H1 (cell line): ENCODE measurements around the gene HSPA1A. TPM values are rescaled to one million over a fixed set of nuclear protein-coding genes. Genes with fewer than 3 reads are reported as not detected.

Source experiments
- CTCF ChIA-PET: fragments of 300-600 bp; sonication (Branson Sonifier 250); formaldehyde crosslinking; loops from one replicate; lab custom pipeline; 2021; ENCODE audit not compliant: partially characterized antibody; lab: Charles Lee
- POLR2A ChIA-PET: fragments of 300-600 bp; sonication (Branson Sonifier 250); formaldehyde crosslinking; loops from one replicate; lab custom pipeline; 2021; ENCODE audit warnings: inconsistent platforms; ENCODE audit not compliant: partially characterized antibody; lab: Charles Lee
- DNase-seq, 2 experiments: peaks; one replicate each; pipeline versions ENCODE4 v3.0.0 to v3.0.0-alpha.2; 2010 to 2022; ENCODE audit warnings: low spot score in 2 of 2, low read depth in 1 of 2, mixed read lengths in 1 of 2
- FAIRE-seq: peaks from 2 replicates; lab custom pipeline; 2011; peaks lifted over from hg19 to GRCh38; lab: Jason Lieb, UNC
- H2AFZ ChIP-seq: 2 replicates; pipeline ENCODE4 v1.8.1; 2012; ENCODE audit warnings: low read length, inconsistent platforms
- H2AK5ac ChIP-seq: 2 replicates; pipeline ENCODE4 v1.6.1; 2013; ENCODE audit warnings: low read depth, low read length
- H2BK120ac ChIP-seq: replicated peaks from 2 replicates; pipeline ENCODE3; 2013; ENCODE audit warnings: low read depth, low read length, inconsistent platforms
- H2BK12ac ChIP-seq: 2 replicates; pipeline ENCODE4 v1.6.1; 2013; ENCODE audit warnings: low read depth, low read length
- H2BK15ac ChIP-seq: 2 replicates; pipeline ENCODE4 v1.6.1; 2013; ENCODE audit warnings: low read length
- H2BK20ac ChIP-seq: 2 replicates; pipeline ENCODE4 v1.6.1; 2013; ENCODE audit warnings: low read length
- H2BK5ac ChIP-seq: 2 replicates; pipeline ENCODE4 v1.6.1; 2013; ENCODE audit warnings: low read depth, low read length
- H3K14ac ChIP-seq: 2 replicates; pipeline ENCODE4 v1.6.1; 2013; ENCODE audit warnings: inconsistent platforms; ENCODE audit not compliant: insufficient read length
- H3K18ac ChIP-seq: 2 replicates; pipeline ENCODE4 v1.6.1; 2013; ENCODE audit warnings: low read length; ENCODE audit errors: extremely low read depth
- H3K23ac ChIP-seq: 2 replicates; pipeline ENCODE4 v1.6.1; 2013; ENCODE audit warnings: inconsistent platforms; ENCODE audit not compliant: insufficient read length
- H3K23me2 ChIP-seq: 2 replicates; pipeline ENCODE4 v1.6.1; 2013; ENCODE audit warnings: low read depth, low read length
- H3K27ac ChIP-seq: 2 replicates; pipeline ENCODE4 v1.6.1; 2011; ENCODE audit warnings: low read depth, low read length, inconsistent platforms
- H3K27me3 ChIP-seq, 4 experiments: replicated peaks in 1 of 4; 1 replicate in 1 of 4; 2 replicates in 3 of 4; pipeline versions ENCODE4 v1.6.1 to v1.8.1; 2011 to 2013; ENCODE audit warnings: low read length in 3 of 4, mild to moderate bottlenecking in 3 of 4, inconsistent platforms in 2 of 4, mixed read lengths in 2 of 4, moderate library complexity in 1 of 4; ENCODE audit not compliant: control insufficient read depth in 3 of 4, insufficient read depth in 3 of 4; ENCODE audit errors: extremely low read depth in 1 of 4
- H3K36me3 ChIP-seq, 4 experiments: 2 replicates each; pipeline versions ENCODE4 v1.6.1 to v1.8.1; 2011 to 2013; ENCODE audit warnings: mild to moderate bottlenecking in 4 of 4, low read length in 3 of 4, moderate library complexity in 2 of 4, control low read depth in 1 of 4, inconsistent platforms in 1 of 4; ENCODE audit not compliant: insufficient read depth in 4 of 4, control insufficient read depth in 2 of 4
- H3K4ac ChIP-seq: replicated peaks from 2 replicates; pipeline ENCODE3; 2013; ENCODE audit warnings: low read length, low read depth, mixed read lengths, inconsistent platforms; ENCODE audit not compliant: insufficient read length
- H3K4me1 ChIP-seq, 4 experiments: replicated peaks in 1 of 4; 1 replicate in 1 of 4; 2 replicates in 3 of 4; pipeline versions ENCODE4 v1.6.1 to v1.8.1; 2011 to 2013; ENCODE audit warnings: low read length in 3 of 4, inconsistent platforms in 2 of 4, mixed read lengths in 1 of 4; ENCODE audit not compliant: insufficient read depth in 4 of 4, control insufficient read depth in 3 of 4
- H3K4me2 ChIP-seq, 2 experiments: 2 replicates each; pipeline versions ENCODE4 v1.6.1 to v1.8.1; 2011 to 2013; ENCODE audit warnings: low read depth in 2 of 2, low read length in 2 of 2, control low read depth in 1 of 2, inconsistent platforms in 1 of 2, mild to moderate bottlenecking in 1 of 2; ENCODE audit not compliant: insufficient read depth in 1 of 2
- H3K4me3 ChIP-seq, 4 experiments: fragments of 200-600, 300-600 bp in 1 of 4; sonication (generic), shearing (Covaris generic), sonication (Bioruptor Twin) in 1 of 4; 2 replicates each; pipeline versions ENCODE4 v1.5.1 to v1.8.1; 2011 to 2016; ENCODE audit warnings: low read length in 4 of 4, low read depth in 3 of 4, control low read depth in 2 of 4, inconsistent platforms in 2 of 4, mild to moderate bottlenecking in 2 of 4, mixed read lengths in 1 of 4, moderate library complexity in 1 of 4; ENCODE audit not compliant: insufficient read depth in 2 of 4; ENCODE audit errors: extremely low read depth in 1 of 4
- H3K56ac ChIP-seq: replicated peaks from 2 replicates; pipeline ENCODE3; 2013; ENCODE audit warnings: low read depth, mild to moderate bottlenecking, mixed read lengths, low read length, inconsistent platforms; ENCODE audit not compliant: insufficient read length
- H3K79me1 ChIP-seq: 2 replicates; pipeline ENCODE4 v1.6.1; 2013; ENCODE audit warnings: low read depth, low read length, control low read depth
- H3K79me2 ChIP-seq, 2 experiments: 2 replicates each; pipeline versions ENCODE4 v1.6.1 to v1.8.1; 2012 to 2013; ENCODE audit warnings: low read length in 2 of 2, mild to moderate bottlenecking in 2 of 2, inconsistent platforms in 1 of 2; ENCODE audit not compliant: insufficient read depth in 2 of 2, control insufficient read depth in 1 of 2
- H3K9ac ChIP-seq, 4 experiments: replicated peaks in 1 of 4; 1 replicate in 1 of 4; 2 replicates in 3 of 4; pipeline versions ENCODE4 v1.6.1 to v1.8.1; 2011 to 2013; ENCODE audit warnings: low read depth in 3 of 4, low read length in 3 of 4, control low read depth in 2 of 4, mild to moderate bottlenecking in 2 of 4, moderate library complexity in 2 of 4, inconsistent platforms in 1 of 4; ENCODE audit errors: extremely low read depth in 1 of 4
- H3K9me3 ChIP-seq, 2 experiments: 2 replicates each; pipeline versions ENCODE4 v1.6.1 to v1.8.1; 2012 to 2013; ENCODE audit warnings: mild to moderate bottlenecking in 2 of 2, moderate library complexity in 2 of 2, control low read depth in 1 of 2, inconsistent platforms in 1 of 2, low read depth in 1 of 2, low read length in 1 of 2, mixed read lengths in 1 of 2; ENCODE audit not compliant: insufficient read depth in 2 of 2
- H4K20me1 ChIP-seq, 2 experiments: replicated peaks in 1 of 2; 2 replicates each; pipeline versions ENCODE3 to v1.8.1; 2011 to 2013; ENCODE audit warnings: inconsistent platforms in 2 of 2, low read length in 2 of 2, mild to moderate bottlenecking in 1 of 2; ENCODE audit not compliant: insufficient read depth in 2 of 2, control insufficient read depth in 1 of 2
- H4K5ac ChIP-seq: 2 replicates; pipeline ENCODE4 v1.6.1; 2013; ENCODE audit warnings: low read length, low read depth, mixed read lengths, inconsistent platforms; ENCODE audit not compliant: insufficient read length
- H4K8ac ChIP-seq: 2 replicates; pipeline ENCODE4 v1.8.0; 2013; ENCODE audit warnings: mild to moderate bottlenecking, moderate library complexity, low read length, inconsistent platforms; ENCODE audit not compliant: insufficient read depth; ENCODE audit errors: extremely low read depth
- H4K91ac ChIP-seq: replicated peaks from 2 replicates; pipeline ENCODE3; 2013; ENCODE audit warnings: low read length, mixed read lengths, inconsistent platforms; ENCODE audit not compliant: insufficient read length
- BCL11A ChIP-seq, 2 experiments: IDR thresholded peaks; one replicate each; pipeline ENCODE4 v1.6.1; 2011; ENCODE audit warnings: low read depth in 2 of 2, low read length in 2 of 2, mild to moderate bottlenecking in 2 of 2
- CBX5 ChIP-seq: fragments of 300-800, 300-1000 bp; sonication (generic); IDR thresholded peaks from 2 replicates; pipeline ENCODE4 v1.7.1; 2016; ENCODE audit warnings: antibody characterized with exemption, low read length, low read depth
- EGR1 ChIP-seq: IDR thresholded peaks from 2 replicates; pipeline ENCODE4 v1.6.1; 2011; ENCODE audit warnings: low read depth, low read length, borderline replicate concordance
- EZH2 ChIP-seq: fragments of 200-600 bp; sonication (generic); IDR thresholded peaks from 2 replicates; pipeline ENCODE4 v1.7.1; 2012; ENCODE audit warnings: low read depth, mild to moderate bottlenecking, moderate library complexity, low read length, inconsistent platforms; ENCODE audit not compliant: severe bottlenecking
- MAFK ChIP-seq: IDR thresholded peaks from 2 replicates; pipeline ENCODE4 v1.6.1; 2012; ENCODE audit warnings: low read depth, mild to moderate bottlenecking, improper control_type of control experiment, low read length
- NRF1 ChIP-seq: IDR thresholded peaks from 2 replicates; pipeline ENCODE4 v1.6.1; 2011; ENCODE audit warnings: mild to moderate bottlenecking, low read depth, low read length, improper control_type of control experiment
- POLR2A ChIP-seq, 2 experiments: IDR thresholded peaks; 1 replicate in 1 of 2; 2 replicates in 1 of 2; pipeline ENCODE4 v1.6.1; 2011; ENCODE audit warnings: low read depth in 2 of 2, low read length in 2 of 2, mild to moderate bottlenecking in 2 of 2; ENCODE audit errors: control extremely low read depth in 1 of 2
- RFX5 ChIP-seq: IDR thresholded peaks from 2 replicates; pipeline ENCODE4 v1.6.1; 2011; ENCODE audit warnings: low read depth, low read length, improper control_type of control experiment, borderline replicate concordance
- SUZ12 ChIP-seq: fragments of 200-600 bp; sonication (generic); IDR thresholded peaks from 2 replicates; pipeline ENCODE4 v1.6.1; 2012; ENCODE audit warnings: mild to moderate bottlenecking, inconsistent platforms, low read length, moderate library complexity, mixed read lengths
- WGBS, 2 experiments: shearing (Covaris generic) in 1 of 2; methylation state at CpG; one replicate each; pipeline versions ENCODE4 v1.1.6 to v1.1.7; 2013 to 2015; ENCODE audit warnings: low lambda C conversion rate in 2 of 2, mixed read lengths in 2 of 2, inconsistent platforms in 1 of 2, low coverage in 1 of 2, missing lambda C conversion rate in 1 of 2; ENCODE audit not compliant: insufficient replicate concordance in 2 of 2, insufficient coverage in 1 of 2, insufficient read length in 1 of 2; ENCODE audit errors: extremely low coverage in 1 of 2, missing lambda C conversion rate in 1 of 2; 5-methylcytosine and 5-hydroxymethylcytosine counted together
- polyA plus RNA-seq, 7 experiments: library from polyadenylated mRNA; depleted of rRNA in 3 of 7; stranded (reverse) in 5 of 7; unstranded in 2 of 7; fragments of >200 nt in 5 of 7; fragments of 200-250 nt in 2 of 7; gene quantifications; 1 replicate in 5 of 7; 2 replicates in 1 of 7; 4 replicates in 1 of 7; pipeline versions ENCODE4 v1.2.1 to v1.2.3, GENCODE V29; 2011 to 2013; ENCODE audit warnings: missing spikeins in 2 of 7, mixed read lengths in 2 of 7
- total RNA-seq: library from RNA; stranded (reverse); fragmentation: NEBNext Ultra II Directional; extraction: Animal tissue kit (Norgen Biotek cat#: 25700); gene quantifications from 2 replicates; pipeline ENCODE4 v1.2.1, GENCODE V29; 2021
- TF ChIP-seq, protein P1 (sequence below), 3 experiments: IDR thresholded peaks; 1 replicate in 2 of 3; 2 replicates in 1 of 3; pipeline versions ENCODE4 v1.5.1 to v1.6.1; 2011; ENCODE audit warnings: low read length in 3 of 3, mild to moderate bottlenecking in 3 of 3, inconsistent platforms in 2 of 3, low read depth in 1 of 3, moderate library complexity in 1 of 3; ENCODE audit not compliant: insufficient read depth in 1 of 3; ENCODE audit errors: control extremely low read depth in 1 of 3

The HSPA1A gene
- total and polyA plus RNA-seq, 2 of the 8 experiments (the other 6 are each of a cell fraction or from before 2014, with no cell fraction given), result 40.7 to 54.0 TPM

DNA sequence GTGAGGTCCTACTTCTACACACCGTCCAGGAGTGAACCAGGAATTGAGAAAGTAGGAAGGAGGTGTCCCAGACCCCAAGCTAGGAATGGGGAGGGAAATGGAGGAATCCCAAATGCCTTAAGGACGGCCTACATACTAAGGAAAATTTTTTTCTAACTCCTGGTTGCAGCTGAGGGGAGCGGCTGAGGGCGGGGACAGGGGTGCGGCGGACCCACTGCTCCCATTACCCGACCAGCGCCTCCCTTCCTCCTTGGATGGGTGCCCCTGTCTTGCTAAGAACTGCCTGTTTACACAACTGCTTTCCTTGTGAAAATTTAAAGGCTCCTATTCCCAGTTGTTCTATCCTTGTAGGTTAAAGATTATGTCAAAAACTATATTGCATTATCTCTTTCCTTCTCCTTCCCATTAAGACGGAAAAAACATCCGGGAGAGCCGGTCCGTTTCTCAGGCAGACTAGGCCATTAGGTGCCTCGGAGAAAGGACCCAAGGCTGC is 11.5 kb downstream of the HSPA1A start:
- H2AK5ac ChIP-seq, result no peak overlapping the region
- 0 out of 2 replicates have a peak overlapping the region, but pooled peaks have one; percentile 2 for H2BK20ac ChIP-seq
- H3K56ac ChIP-seq, result no peak overlapping the region
- no peaks in the 10 kb centered on the region for H3K9me3 ChIP-seq
- H4K20me1 ChIP-seq, result peaks cover 0 to 3% of the 10 kb centered on the region in 2 experiments
- POLR2A ChIA-PET, result interaction anchor here (0.7 to 10.9 kb wide), 56 partner anchors 8 to 353 kb away, joined by 3 to 136 read pairs (median 4); partner anchors contain the start of genes ABHD16A, APOM, BAG6 and C6orf47
- CTCF ChIA-PET, result interaction anchor here (0.6 to 2.6 kb wide), 11 partner anchors 11 to 137 kb away, joined by 3 to 12 read pairs (median 4); partner anchors contain the start of gene VARS1
- H4K91ac ChIP-seq, result peak overlapping the region; percentile 41
- H3K23me2 ChIP-seq, result peaks cover 18% of the 10 kb centered on the region
- peak overlapping the region; percentile 93 for H3K18ac ChIP-seq
- H4K5ac ChIP-seq, result peak overlapping the region; percentile 78
- H2BK5ac ChIP-seq, result peak overlapping the region; percentile 92
- H3K79me1 ChIP-seq, result peaks cover 2% of the 10 kb centered on the region; the same call in 1 of the 2 replicates
- H3K14ac ChIP-seq, result no peak overlapping the region
- peaks cover 5 to 12% (median 9%) of the 10 kb centered on the region in 4 experiments; a peak in 6 of 7 replicates for H3K4me1 ChIP-seq
- H4K8ac ChIP-seq, result no peak overlapping the region
- no peak overlapping the region for H2BK120ac ChIP-seq
- H3K36me3 ChIP-seq, result no peaks in the 10 kb centered on the region
- FAIRE-seq (no peak), DNase-seq (peak in 1 of 2 experiments; percentile 62)
- WGBS, 2 experiments, result 2% methylated on average over 13 of the region's 13 CpGs; no CpG with 5 or more reads in 1 of the 2 experiments
- H2AFZ ChIP-seq, result peak overlapping the region; percentile 54; the same call in 1 of the 2 replicates
- H3K9ac ChIP-seq, result peak overlapping the region in 3 of 4 experiments; percentile 56 to 76 (median 57); a peak in 6 of 7 replicates
- H3K4me3 ChIP-seq, result peak overlapping the region; percentile 40 to 65 (median 56)
- peak overlapping the region; percentile 92; the same call in 1 of the 2 replicates for H2BK15ac ChIP-seq
- peaks cover 0 to 23% of the 10 kb centered on the region in 2 experiments; a peak in 2 of 4 replicates for H3K79me2 ChIP-seq
- H3K27me3 ChIP-seq, result no peaks in the 10 kb centered on the region
- peak overlapping the region; percentile 77 for H3K27ac ChIP-seq
- no peak overlapping the region for H3K23ac ChIP-seq
- peak overlapping the region; percentile 84; the same call in 1 of the 2 replicates for H2BK12ac ChIP-seq
- peak overlapping the region; percentile 16 for H3K4ac ChIP-seq
- H3K4me2 ChIP-seq, result peak overlapping the region; percentile 87 to 100
- TF ChIP-seq RFX5 (no peak), SUZ12 (no peak), NRF1 (no peak), POLR2A (IDR thresholded peaks at IDR 0.05; ENCODE audit: control extremely low read depth in 1 of 2, low read depth in 2 of 2, low read length in 2 of 2) (peak in 1 of 2 experiments; percentile 30; a peak in 1 of 3 replicates), BCL11A (IDR thresholded peaks at IDR 0.05; ENCODE audit: low read depth in 2 of 2, low read length in 2 of 2) (no peak), MAFK (no peak), EZH2 (no peak), CBX5 (no peak), EGR1 (no peak)
- TF ChIP-seq, protein P1, sequence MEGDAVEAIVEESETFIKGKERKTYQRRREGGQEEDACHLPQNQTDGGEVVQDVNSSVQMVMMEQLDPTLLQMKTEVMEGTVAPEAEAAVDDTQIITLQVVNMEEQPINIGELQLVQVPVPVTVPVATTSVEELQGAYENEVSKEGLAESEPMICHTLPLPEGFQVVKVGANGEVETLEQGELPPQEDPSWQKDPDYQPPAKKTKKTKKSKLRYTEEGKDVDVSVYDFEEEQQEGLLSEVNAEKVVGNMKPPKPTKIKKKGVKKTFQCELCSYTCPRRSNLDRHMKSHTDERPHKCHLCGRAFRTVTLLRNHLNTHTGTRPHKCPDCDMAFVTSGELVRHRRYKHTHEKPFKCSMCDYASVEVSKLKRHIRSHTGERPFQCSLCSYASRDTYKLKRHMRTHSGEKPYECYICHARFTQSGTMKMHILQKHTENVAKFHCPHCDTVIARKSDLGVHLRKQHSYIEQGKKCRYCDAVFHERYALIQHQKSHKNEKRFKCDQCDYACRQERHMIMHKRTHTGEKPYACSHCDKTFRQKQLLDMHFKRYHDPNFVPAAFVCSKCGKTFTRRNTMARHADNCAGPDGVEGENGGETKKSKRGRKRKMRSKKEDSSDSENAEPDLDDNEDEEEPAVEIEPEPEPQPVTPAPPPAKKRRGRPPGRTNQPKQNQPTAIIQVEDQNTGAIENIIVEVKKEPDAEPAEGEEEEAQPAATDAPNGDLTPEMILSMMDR (IDR thresholded peaks at IDR 0.05; ENCODE audit: control extremely low read depth in 1 of 3, insufficient read depth in 1 of 3, low read depth in 1 of 3, low read length in 3 of 3), result no peak
